H9 (cell line): ENCODE data around the gene H6PD. TPM values are rescaled to one million over a fixed set of nuclear protein-coding genes. Genes with fewer than 3 reads are reported as not detected.
A peak's percentile ranks its signal among the peaks of the same experiment; 100 is the strongest.

Experiments used
- DNase-seq: peaks from one replicate; pipeline ENCODE4 v3.0.0-alpha.2; 2017
- H2AFZ ChIP-seq: one replicate; pipeline ENCODE4 v1.6.1; 2013; ENCODE audit warnings: mild to moderate bottlenecking, low read length, control low read depth, moderate library complexity
- H2AK5ac ChIP-seq: 2 replicates; pipeline ENCODE4 v1.6.1; 2013; ENCODE audit warnings: low read length, control low read depth, mixed read lengths; ENCODE audit not compliant: insufficient read length
- H2BK120ac ChIP-seq: one replicate; pipeline ENCODE4 v1.6.1; 2013; ENCODE audit warnings: low read depth, mild to moderate bottlenecking, low read length, control low read depth, inconsistent platforms; ENCODE audit not compliant: poor library complexity, severe bottlenecking
- H2BK12ac ChIP-seq: 2 replicates; pipeline ENCODE4 v1.6.1; 2013; ENCODE audit warnings: low read length, control low read depth, mixed read lengths, low read depth; ENCODE audit not compliant: insufficient read length
- H2BK15ac ChIP-seq: 2 replicates; pipeline ENCODE4 v1.6.1; 2013; ENCODE audit warnings: low read depth, low read length, control low read depth
- H2BK20ac ChIP-seq: one replicate; pipeline ENCODE4 v1.6.1; 2013; ENCODE audit warnings: low read depth, mild to moderate bottlenecking, low read length, control low read depth, inconsistent platforms; ENCODE audit not compliant: poor library complexity, severe bottlenecking
- H2BK5ac ChIP-seq: 2 replicates; pipeline ENCODE4 v1.6.1; 2013; ENCODE audit warnings: low read length, control low read depth, mixed read lengths; ENCODE audit not compliant: insufficient read length
- H3K14ac ChIP-seq: 2 replicates; pipeline ENCODE4 v1.6.1; 2013; ENCODE audit warnings: low read length, control low read depth; ENCODE audit not compliant: insufficient read depth
- H3K18ac ChIP-seq: 2 replicates; pipeline ENCODE4 v1.6.1; 2013; ENCODE audit warnings: low read depth, mild to moderate bottlenecking, mixed read lengths, low read length, control low read depth; ENCODE audit not compliant: insufficient read length
- H3K23ac ChIP-seq: 2 replicates; pipeline ENCODE4 v1.6.1; 2013; ENCODE audit warnings: low read length, control low read depth, mixed read lengths, low read depth; ENCODE audit not compliant: insufficient read length
- H3K23me2 ChIP-seq: 2 replicates; pipeline ENCODE4 v1.6.1; 2013; ENCODE audit warnings: low read depth, mild to moderate bottlenecking, mixed read lengths, low read length, control low read depth; ENCODE audit not compliant: insufficient read length, poor library complexity, severe bottlenecking
- H3K27ac ChIP-seq: 2 replicates; pipeline ENCODE4 v1.5.1; 2013; ENCODE audit warnings: low read length, control low read depth, mixed read lengths, low read depth; ENCODE audit not compliant: insufficient read length
- H3K27me3 ChIP-seq: 2 replicates; pipeline ENCODE4 v1.6.1; 2013; ENCODE audit warnings: low read length, control low read depth, inconsistent platforms; ENCODE audit not compliant: insufficient read depth
- H3K4ac ChIP-seq: 2 replicates; pipeline ENCODE4 v1.6.1; 2013; ENCODE audit warnings: low read depth, mild to moderate bottlenecking, control low read depth, inconsistent platforms, low read length, moderate library complexity
- H3K4me1 ChIP-seq: 2 replicates; pipeline ENCODE4 v1.6.1; 2013; ENCODE audit warnings: low read length, control low read depth, inconsistent platforms; ENCODE audit not compliant: insufficient read depth
- H3K4me2 ChIP-seq: 2 replicates; pipeline ENCODE4 v1.6.1; 2013; ENCODE audit warnings: low read length, control low read depth, mixed read lengths; ENCODE audit not compliant: insufficient read length, insufficient read depth
- H3K56ac ChIP-seq: 2 replicates; pipeline ENCODE4 v1.6.1; 2013; ENCODE audit warnings: low read depth, mild to moderate bottlenecking, mixed read lengths, low read length, control low read depth; ENCODE audit not compliant: insufficient read length
- H3K79me1 ChIP-seq: 2 replicates; pipeline ENCODE4 v1.6.1; 2013; ENCODE audit warnings: low read depth, mild to moderate bottlenecking, moderate library complexity, low read length, control low read depth, inconsistent platforms; ENCODE audit not compliant: insufficient read depth, poor library complexity, severe bottlenecking
- H3K79me2 ChIP-seq: 2 replicates; pipeline ENCODE4 v1.6.1; 2013; ENCODE audit warnings: low read length, control low read depth, inconsistent platforms; ENCODE audit not compliant: insufficient read depth
- H3K9ac ChIP-seq: 2 replicates; pipeline ENCODE4 v1.6.1; 2013; ENCODE audit warnings: low read length, control low read depth, mixed read lengths; ENCODE audit not compliant: insufficient read length; ENCODE audit errors: extremely low read depth
- H3K9me3 ChIP-seq: one replicate; pipeline ENCODE4 v1.6.1; 2013; ENCODE audit warnings: low read depth, low read length, inconsistent platforms; ENCODE audit not compliant: control insufficient read depth
- H3T11ph ChIP-seq: one replicate; pipeline ENCODE4 v1.6.1; 2013; ENCODE audit warnings: mild to moderate bottlenecking, low read length, control low read depth, inconsistent platforms
- H4K20me1 ChIP-seq: one replicate; pipeline ENCODE4 v1.6.1; 2013; ENCODE audit not compliant: control insufficient read depth, insufficient read length, insufficient read depth
- H4K5ac ChIP-seq: 2 replicates; pipeline ENCODE4 v1.6.1; 2013; ENCODE audit warnings: low read depth, mild to moderate bottlenecking, mixed read lengths, low read length, control low read depth; ENCODE audit not compliant: insufficient read length
- H4K8ac ChIP-seq: replicated peaks from 2 replicates; pipeline ENCODE4 v1.6.1; 2013; ENCODE audit warnings: low read length, control low read depth, mixed read lengths, low read depth; ENCODE audit not compliant: insufficient read length
- H4K91ac ChIP-seq: 2 replicates; pipeline ENCODE4 v1.6.1; 2013; ENCODE audit warnings: low read depth, mild to moderate bottlenecking, moderate library complexity, mixed read lengths, low read length, control low read depth; ENCODE audit not compliant: insufficient read length
- H3K27ac Mint-ChIP-seq, 3 experiments: 2 replicates in 2 of 3; 3 replicates in 1 of 3; pipeline ENCODE4 v1.8.0; 2020 to 2021; ENCODE audit warnings: mixed read lengths in 3 of 3, mild to moderate bottlenecking in 1 of 3, moderate library complexity in 1 of 3
- H3K27me3 Mint-ChIP-seq: 2 replicates; pipeline ENCODE4 v1.8.0; 2021; ENCODE audit warnings: low read depth, mild to moderate bottlenecking, moderate library complexity, mixed read lengths
- H3K36me3 Mint-ChIP-seq, 3 experiments: 2 replicates in 2 of 3; 3 replicates in 1 of 3; pipeline ENCODE4 v1.8.0; 2020 to 2021; ENCODE audit warnings: low read depth in 3 of 3, mixed read lengths in 3 of 3; ENCODE audit not compliant: insufficient read depth in 1 of 3
- H3K4me1 Mint-ChIP-seq, 2 experiments: 2 replicates each; pipeline ENCODE4 v1.8.0; 2020; ENCODE audit warnings: mixed read lengths in 2 of 2
- H3K4me3 Mint-ChIP-seq, 2 experiments: 2 replicates in 1 of 2; 3 replicates in 1 of 2; pipeline ENCODE4 v1.8.0; 2020 to 2021; ENCODE audit warnings: mild to moderate bottlenecking in 2 of 2, mixed read lengths in 2 of 2, moderate library complexity in 1 of 2
- H3K9me3 Mint-ChIP-seq, 2 experiments: 2 replicates in 1 of 2; 3 replicates in 1 of 2; pipeline ENCODE4 v1.8.0; 2020; ENCODE audit warnings: mild to moderate bottlenecking in 2 of 2, mixed read lengths in 2 of 2, moderate library complexity in 1 of 2
- CTCF ChIP-seq: fragments of 200-600 bp; sonication (generic); conservative IDR thresholded peaks from 3 replicates; pipeline ENCODE4 v1.8.0; 2021; ENCODE audit warnings: antibody characterized with exemption, mild to moderate bottlenecking
- WGBS: extraction: QIAGEN DNeasy Blood & Tissue Kit; methylation state at CpG from one replicate; pipeline ENCODE4 v1.1.7; 2013; ENCODE audit warnings: missing lambda C conversion rate, low lambda C conversion rate, mixed read lengths; ENCODE audit not compliant: insufficient read length; ENCODE audit errors: extremely low coverage; 5-methylcytosine and 5-hydroxymethylcytosine counted together
- total RNA-seq: library from RNA; stranded (reverse); gene quantifications from 2 replicates; pipeline ENCODE4 v1.2.1, GENCODE V29; 2021

Gene H6PD
- total RNA-seq, 1 experiment from 2014 or later = 7.9 TPM

GRCh38 chr1:9233241-9233941 is 1.2 kb upstream of the H6PD start:
- Histone ChIP-seq H4K5ac (no peak overlapping the region), H2AFZ (no peak overlapping the region), H3T11ph (no peak overlapping the region), H2BK20ac (no peak overlapping the region), H2AK5ac (no peak overlapping the region), H3K56ac (no peak overlapping the region), H3K14ac (no peak overlapping the region), H2BK120ac (no peak overlapping the region), H3K18ac (no peak overlapping the region), H3K9ac (no peak overlapping the region), H4K91ac (no peak overlapping the region), H4K8ac (no peak overlapping the region), H4K20me1 (no peaks in the 10 kb centered on the region), H2BK5ac (no peak overlapping the region), H3K27me3 (no peaks in the 10 kb centered on the region), H3K79me1 (no peaks in the 10 kb centered on the region), H3K23me2 (peaks cover 4% of the 10 kb centered on the region), H3K79me2 (no peaks in the 10 kb centered on the region), H3K4me1 (no peaks in the 10 kb centered on the region), H3K27ac (no peak overlapping the region), H3K9me3 (no peaks in the 10 kb centered on the region), H2BK12ac (no peak overlapping the region), H3K4ac (no peak overlapping the region), H3K23ac (no peak overlapping the region), H3K4me2 (no peak overlapping the region), H2BK15ac (no peak overlapping the region)
- H3K27me3 Mint-ChIP-seq = peaks cover 8% of the 10 kb centered on the region
- no peaks in the 10 kb centered on the region for H3K9me3 Mint-ChIP-seq
- H3K27ac Mint-ChIP-seq = peak overlapping the region in 1 of 3 experiments; percentile 76; a peak in 1 of 7 replicates
- H3K4me1 Mint-ChIP-seq = peaks cover 8 to 19% of the 10 kb centered on the region in 2 experiments
- peak; percentile 39 for DNase-seq
- TF ChIP-seq CTCF = no peak
- peak overlapping the region; percentile 27 to 40; a peak in 4 of 5 replicates for H3K4me3 Mint-ChIP-seq
- no CpG with 5 or more reads among the region's 20 CpGs for WGBS
- no peaks in the 10 kb centered on the region for H3K36me3 Mint-ChIP-seq
